Coronary artery (tissue), 2 donors: ENCODE measurements around the gene PLD6.
"Not testable (repeated sequence)": the region's sequence is repeated elsewhere in the genome, so short reads cannot be mapped to it uniquely, and the experiment has no call there.

Experiments used
- DNase-seq: peaks from one replicate; pipeline ENCODE4 v3.0.0-alpha.2; 2017; ENCODE audit warnings: low spot score
- H3K27ac ChIP-seq, 2 donors: fragments of 200-600 bp; sonication (generic); one replicate each; pipeline ENCODE4 v1.5.1; 2016 to 2019
- H3K4me3 ChIP-seq: fragments of 200-600 bp; sonication (generic); 2 replicates; pipeline ENCODE4 v1.5.1; 2016; ENCODE audit warnings: mild to moderate bottlenecking, moderate library complexity
- CTCF ChIP-seq: fragments of 200-600 bp; sonication (generic); IDR thresholded peaks from one replicate; pipeline ENCODE4 v1.5.1; 2019; ENCODE audit warnings: antibody characterized with exemption

PLD6 gene

GRCh38 chr17:17189559-17189958 lies 16.6 kb downstream of the PLD6 start:
- peak overlapping the region in 1 of 2 donors; percentile 88 for H3K27ac ChIP-seq
- no peak overlapping the region for H3K4me3 ChIP-seq
- no peak for DNase-seq
- TF ChIP-seq CTCF, result no peak

GRCh38 chr17:17188586-17188985 lies 17.5 kb downstream of the PLD6 start:
- no peak overlapping the region for H3K27ac ChIP-seq
- TF ChIP-seq CTCF, result no peak
- DNase-seq, result no peak
- no peak overlapping the region for H3K4me3 ChIP-seq

- no peak for TF ChIP-seq CTCF
- H3K27ac ChIP-seq, result peak overlapping the region in 1 of 2 donors; percentile 25
- H3K4me3 ChIP-seq, result no peak overlapping the region
- no peak for DNase-seq
Measured at GRCh38 chr17:17186551-17187505, 19.3 kb downstream of the PLD6 start.

DNA sequence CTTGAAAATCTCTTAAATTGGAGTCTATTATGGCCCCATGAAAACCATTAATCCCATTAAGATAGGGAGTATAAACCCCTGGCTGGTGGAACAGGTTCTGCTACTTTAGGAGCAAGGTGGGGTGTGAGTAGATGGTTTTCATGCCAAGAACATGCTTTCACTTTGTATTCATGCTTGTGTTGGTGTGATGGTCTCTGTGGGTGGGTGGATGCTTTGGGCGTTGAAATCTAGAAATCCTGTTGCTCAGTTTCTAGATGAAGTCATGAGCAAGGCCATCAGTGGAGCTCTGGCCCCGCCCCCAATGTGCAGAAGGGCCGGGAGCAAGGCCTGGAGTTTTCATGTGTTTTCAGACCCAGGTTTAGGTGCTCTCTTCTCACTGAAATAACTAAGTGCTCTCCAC lies 20.1 kb downstream of the PLD6 start:
- TF ChIP-seq CTCF, result no peak
- no peak for DNase-seq
- no peak overlapping the region for H3K4me3 ChIP-seq
- H3K27ac ChIP-seq, result no peak overlapping the region

GRCh38 chr17:17184985-17185757 lies 21.0 kb downstream of the PLD6 start:
- DNase-seq, H3K4me3 ChIP-seq: not testable (repeated sequence)
- H3K27ac ChIP-seq, result peak overlapping the region in 1 of 2 donors; percentile 36

GRCh38 chr17:17183744-17184143 lies 22.4 kb downstream of the PLD6 start:
- no peak for TF ChIP-seq CTCF
- Histone ChIP-seq H3K4me3 (no peak overlapping the region), H3K27ac (no peak overlapping the region)
- no peak for DNase-seq

GRCh38 chr17:17182598-17183136 lies 23.5 kb downstream of the PLD6 start:
- no peak overlapping the region for H3K4me3 ChIP-seq
- no peak overlapping the region for H3K27ac ChIP-seq
- no peak for TF ChIP-seq CTCF
- no peak for DNase-seq
